ENCODE data around the gene SORD.
"Not testable (repeated sequence)": the region's sequence is repeated elsewhere in the genome, so short reads cannot be mapped to it uniquely, and the experiment has no call there.

Gene SORD

GRCh38 chr15:45048794-45049631 is 26.0 kb downstream of the SORD start:
- no peak for TF ChIP-seq CTCF (IDR thresholded peaks at IDR 0.05; ENCODE audit: low read depth, low read length)

GRCh38 chr15:45050587-45050986 is 27.6 kb downstream of the SORD start:
- TF ChIP-seq CTCF (IDR thresholded peaks at IDR 0.05; ENCODE audit: low read depth, low read length): no peak
- no peak overlapping the region for H3K4me3 ChIP-seq (ENCODE audit: low read depth, low read length)

More at GRCh38 chr15:45048794-45049631, 26.0 kb downstream of the SORD start:
- no peak overlapping the region for H3K4me3 ChIP-seq (ENCODE audit: low read depth, low read length)

GRCh38 chr15:45052676-45053075 is 29.7 kb downstream of the SORD start:
- not testable (repeated sequence) for H3K4me3 ChIP-seq (ENCODE audit: low read depth, low read length)

GRCh38 chr15:45058690-45059675 is 36.0 kb downstream of the SORD start:
- not testable (repeated sequence) for H3K4me3 ChIP-seq (ENCODE audit: low read depth, low read length)

- H3K4me3 ChIP-seq (ENCODE audit: low read depth, low read length): not testable (repeated sequence)
These were observed 39.3 kb downstream of the SORD start for GRCh38 chr15:45062301-45062700.

- no peak for TF ChIP-seq CTCF (IDR thresholded peaks at IDR 0.05; ENCODE audit: low read depth, low read length)
- no peak overlapping the region for H3K4me3 ChIP-seq (ENCODE audit: low read depth, low read length)
These were observed 41.4 kb downstream of the SORD start for GRCh38 chr15:45064386-45064785.

GRCh38 chr15:45069942-45070360 is 47.0 kb downstream of the SORD start:
- H3K4me3 ChIP-seq (ENCODE audit: low read depth, low read length): not testable (repeated sequence)

- not testable (repeated sequence) for H3K4me3 ChIP-seq (ENCODE audit: low read depth, low read length)
These were observed 50.6 kb downstream of the SORD start for GRCh38 chr15:45073602-45074001.

- not testable (repeated sequence) for H3K4me3 ChIP-seq (ENCODE audit: low read depth, low read length)
These were observed 52.7 kb downstream of the SORD start for GRCh38 chr15:45075440-45076320.

- H3K4me3 ChIP-seq (ENCODE audit: low read depth, low read length): not testable (repeated sequence)
These were observed 54.4 kb downstream of the SORD start for GRCh38 chr15:45077391-45077790.

- not testable (repeated sequence) for H3K4me3 ChIP-seq (ENCODE audit: low read depth, low read length)
These were observed 56.2 kb downstream of the SORD start for GRCh38 chr15:45079201-45079600.

GRCh38 chr15:45079628-45080246 is 56.7 kb downstream of the SORD start:
- not testable (repeated sequence) for H3K4me3 ChIP-seq (ENCODE audit: low read depth, low read length)

- not testable (repeated sequence) for H3K4me3 ChIP-seq (ENCODE audit: low read depth, low read length)
These were observed 57.6 kb downstream of the SORD start for GRCh38 chr15:45080593-45080992.

GRCh38 chr15:45082412-45082811 is 59.4 kb downstream of the SORD start:
- not testable (repeated sequence) for H3K4me3 ChIP-seq (ENCODE audit: low read depth, low read length)
